HG03108 (cell line): Measurements from ENCODE around the gene PDGFA.

Experiments used
- ATAC-seq: cut with Tn5 transposase; IDR thresholded peaks from one replicate; pipeline ENCODE4 v1.9.1; 2021; ENCODE audit warnings: moderate library complexity; ENCODE audit not compliant: unreplicated experiment

PDGFA gene

GRCh38 chr7:519484-520390 is at the start of gene PDGFA:
TSS of gene PDGFA (minus strand) at chr7:519846. CDS start at chr7:519001, 845 bp downstream.
- no peak for ATAC-seq

- no peak for ATAC-seq
Measured at GRCh38 chr7:568031-568951, 48.6 kb upstream of the PDGFA start.

GRCh38 chr7:567305-567883 is 47.7 kb upstream of the PDGFA start:
- no peak for ATAC-seq

GRCh38 chr7:566100-566499 is 46.5 kb upstream of the PDGFA start:
- no peak for ATAC-seq

- ATAC-seq, result no peak
Measured at GRCh38 chr7:564176-564865, 44.7 kb upstream of the PDGFA start.

GRCh38 chr7:563629-564170 is 44.1 kb upstream of the PDGFA start:
- no peak for ATAC-seq

GRCh38 chr7:562789-563628 is 43.4 kb upstream of the PDGFA start:
- ATAC-seq, result no peak

GRCh38 chr7:562374-562675 is 42.7 kb upstream of the PDGFA start:
- ATAC-seq, result no peak

- no peak for ATAC-seq
Measured at GRCh38 chr7:561631-562373, 42.2 kb upstream of the PDGFA start.

GRCh38 chr7:560966-561630 is 41.5 kb upstream of the PDGFA start:
- ATAC-seq, result no peak

GRCh38 chr7:559396-559705 is 39.7 kb upstream of the PDGFA start:
- no peak for ATAC-seq

- no peak for ATAC-seq
Measured at GRCh38 chr7:557558-557881, 37.9 kb upstream of the PDGFA start.

- no peak for ATAC-seq
Measured at GRCh38 chr7:556837-557557, 37.4 kb upstream of the PDGFA start.

- no peak for ATAC-seq
Measured at GRCh38 chr7:556291-556826, 36.7 kb upstream of the PDGFA start.

- no peak for ATAC-seq
Measured at GRCh38 chr7:555551-556160, 36.0 kb upstream of the PDGFA start.

- ATAC-seq, result no peak
Measured at GRCh38 chr7:553636-554111, 34.0 kb upstream of the PDGFA start.

- no peak for ATAC-seq
Measured at GRCh38 chr7:552868-553635, 33.4 kb upstream of the PDGFA start.
